RPMI7951 (cell line): ENCODE data around the gene KIF18B. TPM values are rescaled to one million over a fixed set of nuclear protein-coding genes. Genes with fewer than 3 reads are reported as not detected.
"Not testable (repeated sequence)": the region's sequence is repeated elsewhere in the genome, so short reads cannot be mapped to it uniquely, and the experiment has no call there.

Source experiments
- DNase-seq: peaks from one replicate; pipeline ENCODE4 v3.0.0-alpha.2; 2012; ENCODE audit warnings: low read depth
- total RNA-seq: library from RNA; depleted of rRNA; stranded (reverse); fragments of >200 nt; shearing (Covaris generic); gene quantifications from 2 replicates; pipeline ENCODE4 v1.2.3, GENCODE V29; 2014

Gene KIF18B
- total RNA-seq, 1 experiment from 2014 or later: 7.2 TPM

DNA sequence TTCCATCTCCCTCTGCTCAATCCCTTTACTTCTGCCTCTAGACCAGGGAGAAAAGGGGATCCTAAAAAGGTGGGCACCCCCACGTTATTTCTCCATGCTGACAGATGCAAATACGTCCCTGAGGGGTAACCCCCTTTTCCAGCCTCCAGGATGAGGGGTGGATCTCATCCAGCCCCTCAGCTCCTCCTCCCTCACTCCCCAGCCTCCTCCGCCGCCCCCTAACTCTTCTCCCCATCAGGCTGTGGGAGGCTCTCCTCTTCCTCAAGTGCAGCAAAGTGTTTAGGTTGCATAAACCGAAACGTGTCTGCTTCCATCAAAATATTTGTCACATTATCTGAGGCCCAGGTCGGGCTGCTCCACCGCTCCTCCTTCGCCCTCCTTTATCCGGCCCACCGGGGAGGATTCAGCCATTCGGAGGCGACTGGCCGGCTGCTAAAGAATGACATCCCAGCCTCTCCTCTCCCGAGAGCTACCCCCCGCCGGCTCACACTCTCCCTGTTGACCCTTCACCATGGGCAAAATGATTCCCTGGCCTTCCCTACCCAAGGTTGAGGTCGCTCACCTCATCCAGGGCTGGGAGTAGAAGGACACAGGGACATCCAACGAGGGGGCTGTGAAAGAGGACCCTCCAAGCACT, 21.7 kb upstream of the KIF18B start:
- no peak for DNase-seq

GRCh38 chr17:44968225-44969143, 20.9 kb upstream of the KIF18B start, which contains the start of gene C1QL1:
Gene C1QL1, minus strand, starts transcription at chr17:44968303. Its CDS starts 255 bp downstream, at chr17:44968048.
- DNase-seq: peak; percentile 87

DNA sequence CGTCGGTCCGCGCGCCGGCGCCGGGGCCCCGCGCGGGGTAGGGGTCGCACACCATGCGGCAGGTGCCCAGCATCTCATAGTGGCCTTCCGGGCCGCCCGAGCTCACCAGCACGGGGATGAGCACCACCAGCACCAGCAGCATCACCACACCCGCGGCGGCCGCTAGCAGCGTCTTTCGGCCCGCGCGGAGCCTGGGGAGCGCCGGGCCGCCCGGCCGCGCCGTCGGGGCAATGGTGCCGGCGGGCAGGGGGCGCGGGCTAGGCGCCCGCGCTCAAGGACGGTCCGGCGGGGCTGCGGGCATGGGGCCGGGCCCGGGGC, 20.3 kb upstream of the KIF18B start:
- DNase-seq: no peak

DNA sequence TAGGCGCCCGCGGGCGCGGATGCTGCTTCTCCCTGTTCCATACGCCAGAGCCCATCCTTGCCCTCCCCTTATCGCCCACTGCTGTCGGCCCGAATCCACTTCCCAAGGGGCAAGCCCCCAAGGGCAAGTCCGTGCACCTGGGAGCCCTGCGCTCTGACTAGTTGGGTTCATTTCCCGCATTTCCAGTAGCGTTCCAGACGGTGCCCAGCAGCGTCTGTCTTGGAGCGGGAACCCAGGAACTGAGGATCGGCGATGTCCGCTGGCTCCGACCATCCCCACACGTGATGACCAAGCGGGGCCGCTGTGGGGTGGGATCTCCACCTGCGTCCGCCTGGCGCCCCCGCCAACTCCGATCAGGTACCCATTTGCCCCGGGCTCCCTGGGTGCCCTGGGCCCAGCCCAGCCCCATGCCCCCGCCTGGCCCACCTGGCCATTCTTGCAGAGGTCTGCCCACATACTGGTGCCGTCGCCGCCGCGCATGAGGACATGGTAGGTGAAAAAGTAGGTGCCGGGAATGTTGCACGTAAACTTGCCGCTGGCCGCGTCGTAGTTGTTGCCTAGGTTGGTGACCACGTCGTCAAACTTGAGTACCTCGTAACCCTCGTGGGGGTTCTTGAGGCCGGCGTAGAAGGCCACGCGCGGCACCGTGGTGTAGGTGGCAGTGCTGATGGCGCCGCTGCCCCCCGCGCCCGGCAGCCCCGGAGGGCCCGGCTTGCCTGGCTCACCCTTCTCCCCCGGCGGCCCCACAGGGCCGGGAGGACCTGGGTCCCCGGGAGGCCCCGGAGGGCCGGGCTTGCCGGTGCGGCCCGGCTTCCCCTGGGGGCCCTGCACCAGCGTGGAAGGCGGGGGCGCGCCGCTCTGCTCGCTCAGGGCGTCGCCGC, 19.7 kb upstream of the KIF18B start:
- no peak for DNase-seq

DNA sequence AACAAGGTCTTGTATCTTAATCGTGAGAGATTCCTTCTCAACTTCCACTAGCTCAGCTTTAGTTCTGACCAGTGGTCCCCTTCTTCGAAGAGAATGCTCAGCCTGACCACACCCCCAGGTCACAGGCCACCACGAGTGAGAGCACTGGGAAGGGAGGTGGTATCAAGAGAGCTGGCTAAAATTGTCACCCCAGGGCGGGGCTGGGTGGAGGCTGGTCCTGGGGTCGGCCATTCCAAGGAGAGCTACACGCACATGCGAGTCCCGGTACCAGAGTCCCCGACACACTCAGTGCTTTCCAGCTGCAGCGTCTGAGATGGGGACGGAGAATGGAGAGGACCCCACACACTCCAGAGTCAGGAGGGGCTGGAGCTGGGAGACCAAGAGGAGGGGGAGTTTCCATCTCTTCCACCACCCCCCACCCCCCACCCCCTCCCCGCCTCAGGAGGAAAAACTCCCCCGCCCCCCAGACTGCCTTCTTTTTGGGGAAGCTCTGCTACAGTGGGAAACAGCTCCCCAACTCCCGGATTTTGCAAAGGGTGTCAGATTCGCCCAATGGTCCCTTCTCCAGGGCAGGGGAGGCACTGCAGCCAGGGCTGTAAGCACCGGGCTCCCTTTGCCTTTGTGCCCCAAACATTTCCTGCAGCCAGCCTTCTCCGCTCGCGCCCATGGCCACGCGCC, 18.9 kb upstream of the KIF18B start:
- no peak for DNase-seq

DNA sequence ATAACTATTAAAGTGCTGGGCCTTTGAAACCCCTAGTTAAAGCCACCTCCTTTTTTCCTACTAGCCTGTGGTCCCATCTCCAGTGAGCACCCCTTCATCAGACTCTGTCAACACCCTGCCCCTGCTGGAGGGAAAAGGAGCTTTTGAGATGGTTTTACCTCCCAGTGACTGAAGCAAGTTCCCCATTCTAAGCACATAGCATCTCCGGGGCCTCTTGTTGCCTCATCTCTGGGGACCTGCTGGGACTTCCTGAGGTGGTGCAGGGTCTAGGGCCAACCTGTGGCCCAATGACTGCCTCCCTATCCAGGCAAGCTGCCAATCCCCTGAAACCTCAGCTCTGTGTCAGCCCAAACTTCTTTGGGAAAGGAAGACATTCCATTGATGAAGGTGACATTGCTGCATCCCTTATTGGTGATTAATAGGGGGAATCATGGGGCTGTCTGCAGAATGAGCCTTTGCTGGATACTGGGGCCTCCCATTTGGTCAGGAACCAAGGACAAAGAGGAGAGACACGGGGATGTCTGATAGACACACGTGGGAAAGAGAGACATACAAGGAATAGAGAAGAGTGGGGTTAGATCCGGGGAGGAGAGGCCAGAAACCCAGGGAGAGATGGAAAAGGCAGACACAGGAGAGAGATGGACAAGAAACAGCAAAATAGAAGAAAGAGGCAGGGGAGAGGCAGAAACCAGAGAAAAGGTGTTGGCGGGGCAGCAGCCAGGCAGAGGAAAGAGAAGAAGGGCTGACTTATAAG, 18.1 kb upstream of the KIF18B start:
- DNase-seq: no peak

GRCh38 chr17:44961921-44962350, 14.4 kb upstream of the KIF18B start:
- DNase-seq: no peak

DNA sequence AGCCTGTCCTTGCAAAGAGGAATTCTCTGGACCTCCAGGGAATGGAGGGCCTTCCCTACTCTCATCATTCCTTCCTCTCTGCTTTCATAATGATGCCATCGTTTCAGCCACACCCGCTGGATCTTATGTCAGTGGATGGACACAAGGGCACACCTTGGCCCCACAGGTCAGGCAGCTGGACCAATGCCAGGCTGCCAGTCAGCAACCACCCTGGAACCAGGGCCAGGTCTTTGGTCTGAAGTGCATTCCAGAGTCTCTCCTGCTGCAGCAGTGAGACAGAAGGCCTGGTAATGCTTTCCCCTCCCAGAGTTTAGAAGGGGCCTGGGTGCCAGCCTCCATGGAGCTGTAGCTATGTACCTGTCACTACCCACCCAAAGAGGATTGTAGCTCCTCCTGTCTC, 13.1 kb upstream of the KIF18B start:
- no peak for DNase-seq

- DNase-seq: no peak
These were observed 12.4 kb upstream of the KIF18B start for GRCh38 chr17:44959821-44960531.

DNA sequence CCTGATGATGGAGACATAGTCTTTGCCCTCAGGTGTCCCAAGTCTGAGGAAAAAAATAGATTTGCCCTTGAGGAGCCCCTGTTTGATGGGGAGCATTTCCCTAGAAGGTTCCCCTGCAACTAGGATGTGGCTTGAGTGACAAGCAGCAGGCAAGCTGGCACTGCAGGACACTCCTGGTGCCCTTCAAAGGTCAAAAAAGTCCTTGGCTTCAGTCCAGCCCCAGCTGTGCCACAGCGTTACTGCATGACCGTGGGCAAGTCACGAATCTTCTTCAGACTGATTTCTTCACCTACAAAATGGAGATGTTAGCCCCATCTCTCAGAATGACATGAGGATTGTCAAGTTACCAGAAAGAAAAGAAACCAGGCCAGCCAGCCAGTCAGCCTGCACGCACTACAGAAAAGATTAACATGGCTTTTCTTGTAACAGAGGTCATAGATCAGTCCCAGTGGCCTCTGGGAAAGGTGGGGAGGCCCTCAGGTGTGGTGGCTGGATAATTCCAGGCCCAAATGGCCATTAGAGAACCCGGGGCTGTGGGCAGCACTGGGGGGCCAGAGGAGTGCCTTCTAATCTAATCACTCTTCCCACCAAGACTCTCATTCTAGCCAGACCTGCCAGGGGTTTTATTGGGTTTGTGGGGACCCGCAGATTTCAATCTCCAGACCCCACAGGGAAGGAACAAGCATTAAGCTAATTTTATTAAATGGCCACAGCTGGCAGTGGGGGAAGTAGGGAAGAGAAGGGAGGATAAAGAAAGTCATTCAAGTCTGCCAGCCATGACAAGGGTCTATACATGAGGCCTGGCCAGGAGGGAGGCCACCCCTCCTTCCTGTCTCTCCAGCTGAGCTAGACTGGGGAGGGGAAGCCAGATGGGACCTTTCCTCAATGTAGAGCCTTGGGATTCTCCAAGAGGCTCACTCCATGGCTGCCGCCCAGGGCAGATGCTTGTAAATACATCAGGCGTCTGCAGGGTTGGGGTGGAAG, 9.7 kb upstream of the KIF18B start:
- DNase-seq: no peak

DNA sequence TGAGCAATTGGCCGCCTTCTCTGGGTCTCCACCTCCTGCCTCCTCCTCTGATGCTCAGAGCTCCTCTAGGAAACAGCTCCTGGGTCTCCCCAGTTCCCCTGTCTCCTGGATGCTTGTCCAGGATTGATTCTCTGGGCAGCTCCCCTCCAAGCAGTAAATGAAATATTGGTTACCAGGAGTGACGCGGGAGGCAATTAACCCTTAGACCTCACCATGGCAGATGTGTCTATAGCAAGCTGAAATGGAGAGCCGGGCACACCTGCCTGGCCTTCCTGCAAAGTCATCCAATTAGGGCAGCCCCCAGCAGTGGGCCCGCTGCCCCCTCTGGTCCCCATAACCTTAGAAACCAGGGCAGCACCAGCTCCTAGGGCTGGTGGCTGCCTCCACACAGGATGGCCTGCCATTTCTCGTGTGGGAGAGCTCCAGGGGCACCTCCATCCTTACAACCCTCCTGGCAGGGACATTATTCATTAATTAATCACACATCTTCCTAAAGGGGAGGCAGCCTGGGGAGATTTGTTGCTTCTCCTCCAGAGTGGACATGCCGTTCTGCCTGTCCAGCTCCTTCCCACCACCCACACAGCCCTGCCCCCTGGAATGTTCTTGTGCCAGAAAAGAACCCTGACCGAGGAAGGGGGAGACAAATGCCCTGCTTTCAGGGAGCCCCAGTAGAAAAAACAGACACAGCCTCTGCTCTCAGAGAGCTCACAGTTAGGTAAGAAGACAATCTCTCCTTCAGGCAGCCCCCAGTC, 8.3 kb upstream of the KIF18B start:
- no peak for DNase-seq

- DNase-seq: no peak
These were observed 5.4 kb upstream of the KIF18B start for GRCh38 chr17:44952946-44953475.

GRCh38 chr17:44948315-44948795, 782 bp upstream of the KIF18B start:
- DNase-seq: no peak

DNA sequence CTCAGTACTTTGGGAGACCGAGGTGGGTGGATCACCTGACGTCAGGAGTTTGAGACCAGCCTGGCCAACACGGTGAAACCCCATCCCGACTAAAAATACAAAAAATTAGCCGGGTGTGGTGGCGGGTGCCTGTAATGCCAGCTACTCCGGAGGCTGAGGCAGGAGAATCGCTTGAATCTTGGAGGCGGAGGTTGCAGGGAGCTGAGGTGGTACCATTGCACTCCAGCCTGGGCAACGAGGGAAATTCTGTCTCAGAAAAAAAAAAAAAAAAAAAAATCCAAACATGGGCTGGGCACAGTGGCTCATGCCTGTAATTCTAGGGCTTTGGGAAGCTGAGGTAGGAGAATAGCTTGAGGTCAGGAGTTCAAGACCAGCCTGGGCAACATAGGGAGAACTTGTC, 1.9 kb downstream of the KIF18B start:
- not testable (repeated sequence) for DNase-seq

GRCh38 chr17:44942456-44942855, 5.1 kb downstream of the KIF18B start:
- no peak for DNase-seq

GRCh38 chr17:44941712-44942331, 5.8 kb downstream of the KIF18B start:
- DNase-seq: peak; percentile 21

DNA sequence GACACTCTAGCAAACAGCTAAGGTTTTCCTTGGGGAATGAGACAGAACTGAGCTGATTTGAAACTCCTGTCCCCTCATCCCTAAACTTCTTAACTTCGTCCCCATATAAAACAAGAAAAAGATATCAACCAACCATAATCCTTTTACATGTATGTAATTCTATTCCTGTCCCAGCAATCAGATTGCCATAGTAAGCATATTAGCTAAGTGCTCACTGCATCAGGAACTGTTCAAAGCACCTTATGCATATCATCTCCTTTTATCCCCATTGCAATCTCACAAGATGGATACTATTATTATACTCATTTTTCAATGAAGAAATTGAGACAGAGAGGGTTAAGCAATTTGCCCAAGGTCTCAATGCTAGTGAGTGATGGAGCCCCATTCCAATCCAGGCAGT, 6.8 kb downstream of the KIF18B start:
- no peak for DNase-seq
